Activated T-cell treated with anti-CD3 and anti-CD28 coated beads for 4 hours (primary cell): ENCODE measurements around the gene EVI5.

ENCODE experiments used
- DNase-seq: peaks from one replicate; pipeline ENCODE4 v3.0.0-alpha.2; 2020

The EVI5 gene

GRCh38 chr1:92784639-92785500, at the start of gene EVI5:
TSS of gene EVI5 (minus strand) at chr1:92785108. CDS start at chr1:92736546, 48,562 bp downstream.
- DNase-seq, result peak; percentile 38

- DNase-seq, result no peak
Measured at GRCh38 chr1:92834617-92835016, 49.7 kb upstream of the EVI5 start.

- DNase-seq, result no peak
Measured at GRCh38 chr1:92833840-92834239, 48.9 kb upstream of the EVI5 start.

GRCh38 chr1:92832537-92833114, 47.7 kb upstream of the EVI5 start:
- DNase-seq, result no peak

- peak; percentile 96 for DNase-seq
Measured at GRCh38 chr1:92831762-92832536, 47.0 kb upstream of the EVI5 start, which contains the start of gene RPL5. TSS of gene RPL5 (plus strand) at chr1:92832040. CDS start at chr1:92832115, 75 bp downstream.

GRCh38 chr1:92831368-92831761, 46.5 kb upstream of the EVI5 start:
- DNase-seq, result no peak

- no peak for DNase-seq
Measured at GRCh38 chr1:92826792-92827191, 41.9 kb upstream of the EVI5 start.

- no peak for DNase-seq
Measured at GRCh38 chr1:92822879-92823278, 38.0 kb upstream of the EVI5 start.

- DNase-seq, result no peak
Measured at GRCh38 chr1:92820551-92820950, 35.6 kb upstream of the EVI5 start.

- no peak for DNase-seq
Measured at GRCh38 chr1:92820024-92820423, 35.1 kb upstream of the EVI5 start.

GRCh38 chr1:92817986-92818764, 33.3 kb upstream of the EVI5 start:
- DNase-seq, result peak; percentile 16

- DNase-seq, result no peak
Measured at GRCh38 chr1:92817137-92817697, 32.3 kb upstream of the EVI5 start.

GRCh38 chr1:92816732-92817131, 31.8 kb upstream of the EVI5 start:
- no peak for DNase-seq

GRCh38 chr1:92808381-92808780, 23.5 kb upstream of the EVI5 start:
- no peak for DNase-seq

GRCh38 chr1:92805216-92805615, 20.3 kb upstream of the EVI5 start:
- no peak for DNase-seq

GRCh38 chr1:92804721-92805201, 19.9 kb upstream of the EVI5 start:
- no peak for DNase-seq

GRCh38 chr1:92803140-92803887, 18.4 kb upstream of the EVI5 start:
- no peak for DNase-seq

GRCh38 chr1:92797961-92798360, 13.1 kb upstream of the EVI5 start:
- DNase-seq, result no peak

GRCh38 chr1:92797297-92797696, 12.4 kb upstream of the EVI5 start:
- DNase-seq, result no peak

- DNase-seq, result no peak
Measured at GRCh38 chr1:92795166-92795565, 10.3 kb upstream of the EVI5 start.

GRCh38 chr1:92792340-92792782, 7.5 kb upstream of the EVI5 start:
- DNase-seq, result no peak
